ENCODE data around the gene M1AP.

GRCh38 chr2:74513605-74514367 lies 134.3 kb downstream of the M1AP start:
- no peak for TF ChIP-seq POLR2A (IDR thresholded peaks at IDR 0.05; ENCODE audit: low read length)
- TF ChIP-seq GATA1 (IDR thresholded peaks at IDR 0.05; ENCODE audit: low read depth, low read length) = no peak
